H1 (cell line): Measurements from ENCODE around the gene EIF2A. TPM values are rescaled to one million over a fixed set of nuclear protein-coding genes. Genes with fewer than 3 reads are reported as not detected.

Experiments
- CTCF ChIA-PET: fragments of 300-600 bp; sonication (Branson Sonifier 250); formaldehyde crosslinking; loops from one replicate; lab custom pipeline; 2021; ENCODE audit not compliant: partially characterized antibody; lab: Charles Lee
- POLR2A ChIA-PET: fragments of 300-600 bp; sonication (Branson Sonifier 250); formaldehyde crosslinking; loops from one replicate; lab custom pipeline; 2021; ENCODE audit warnings: inconsistent platforms; ENCODE audit not compliant: partially characterized antibody; lab: Charles Lee
- DNase-seq, 2 experiments: peaks; one replicate each; pipeline versions ENCODE4 v3.0.0 to v3.0.0-alpha.2; 2010 to 2022; ENCODE audit warnings: low spot score in 2 of 2, low read depth in 1 of 2, mixed read lengths in 1 of 2
- FAIRE-seq: peaks from 2 replicates; lab custom pipeline; 2011; peaks lifted over from hg19 to GRCh38; lab: Jason Lieb, UNC
- H2AFZ ChIP-seq: 2 replicates; pipeline ENCODE4 v1.8.1; 2012; ENCODE audit warnings: low read length, inconsistent platforms
- H2AK5ac ChIP-seq: 2 replicates; pipeline ENCODE4 v1.6.1; 2013; ENCODE audit warnings: low read depth, low read length
- H2BK120ac ChIP-seq: replicated peaks from 2 replicates; pipeline ENCODE3; 2013; ENCODE audit warnings: low read depth, low read length, inconsistent platforms
- H2BK12ac ChIP-seq: 2 replicates; pipeline ENCODE4 v1.6.1; 2013; ENCODE audit warnings: low read depth, low read length
- H2BK15ac ChIP-seq: 2 replicates; pipeline ENCODE4 v1.6.1; 2013; ENCODE audit warnings: low read length
- H2BK20ac ChIP-seq: 2 replicates; pipeline ENCODE4 v1.6.1; 2013; ENCODE audit warnings: low read length
- H2BK5ac ChIP-seq: 2 replicates; pipeline ENCODE4 v1.6.1; 2013; ENCODE audit warnings: low read depth, low read length
- H3K14ac ChIP-seq: 2 replicates; pipeline ENCODE4 v1.6.1; 2013; ENCODE audit warnings: inconsistent platforms; ENCODE audit not compliant: insufficient read length
- H3K18ac ChIP-seq: 2 replicates; pipeline ENCODE4 v1.6.1; 2013; ENCODE audit warnings: low read length; ENCODE audit errors: extremely low read depth
- H3K23ac ChIP-seq: 2 replicates; pipeline ENCODE4 v1.6.1; 2013; ENCODE audit warnings: inconsistent platforms; ENCODE audit not compliant: insufficient read length
- H3K23me2 ChIP-seq: 2 replicates; pipeline ENCODE4 v1.6.1; 2013; ENCODE audit warnings: low read depth, low read length
- H3K27ac ChIP-seq: 2 replicates; pipeline ENCODE4 v1.6.1; 2011; ENCODE audit warnings: low read depth, low read length, inconsistent platforms
- H3K27me3 ChIP-seq, 4 experiments: replicated peaks in 1 of 4; 1 replicate in 1 of 4; 2 replicates in 3 of 4; pipeline versions ENCODE4 v1.6.1 to v1.8.1; 2011 to 2013; ENCODE audit warnings: low read length in 3 of 4, mild to moderate bottlenecking in 3 of 4, inconsistent platforms in 2 of 4, mixed read lengths in 2 of 4, moderate library complexity in 1 of 4; ENCODE audit not compliant: control insufficient read depth in 3 of 4, insufficient read depth in 3 of 4; ENCODE audit errors: extremely low read depth in 1 of 4
- H3K36me3 ChIP-seq, 4 experiments: 2 replicates each; pipeline versions ENCODE4 v1.6.1 to v1.8.1; 2011 to 2013; ENCODE audit warnings: mild to moderate bottlenecking in 4 of 4, low read length in 3 of 4, moderate library complexity in 2 of 4, control low read depth in 1 of 4, inconsistent platforms in 1 of 4; ENCODE audit not compliant: insufficient read depth in 4 of 4, control insufficient read depth in 2 of 4
- H3K4ac ChIP-seq: replicated peaks from 2 replicates; pipeline ENCODE3; 2013; ENCODE audit warnings: low read length, low read depth, mixed read lengths, inconsistent platforms; ENCODE audit not compliant: insufficient read length
- H3K4me1 ChIP-seq, 4 experiments: replicated peaks in 1 of 4; 1 replicate in 1 of 4; 2 replicates in 3 of 4; pipeline versions ENCODE4 v1.6.1 to v1.8.1; 2011 to 2013; ENCODE audit warnings: low read length in 3 of 4, inconsistent platforms in 2 of 4, mixed read lengths in 1 of 4; ENCODE audit not compliant: insufficient read depth in 4 of 4, control insufficient read depth in 3 of 4
- H3K4me2 ChIP-seq, 2 experiments: 2 replicates each; pipeline versions ENCODE4 v1.6.1 to v1.8.1; 2011 to 2013; ENCODE audit warnings: low read depth in 2 of 2, low read length in 2 of 2, control low read depth in 1 of 2, inconsistent platforms in 1 of 2, mild to moderate bottlenecking in 1 of 2; ENCODE audit not compliant: insufficient read depth in 1 of 2
- H3K4me3 ChIP-seq, 4 experiments: fragments of 200-600, 300-600 bp in 1 of 4; sonication (generic), shearing (Covaris generic), sonication (Bioruptor Twin) in 1 of 4; 2 replicates each; pipeline versions ENCODE4 v1.5.1 to v1.8.1; 2011 to 2016; ENCODE audit warnings: low read length in 4 of 4, low read depth in 3 of 4, control low read depth in 2 of 4, inconsistent platforms in 2 of 4, mild to moderate bottlenecking in 2 of 4, mixed read lengths in 1 of 4, moderate library complexity in 1 of 4; ENCODE audit not compliant: insufficient read depth in 2 of 4; ENCODE audit errors: extremely low read depth in 1 of 4
- H3K56ac ChIP-seq: replicated peaks from 2 replicates; pipeline ENCODE3; 2013; ENCODE audit warnings: low read depth, mild to moderate bottlenecking, mixed read lengths, low read length, inconsistent platforms; ENCODE audit not compliant: insufficient read length
- H3K79me1 ChIP-seq: 2 replicates; pipeline ENCODE4 v1.6.1; 2013; ENCODE audit warnings: low read depth, low read length, control low read depth
- H3K79me2 ChIP-seq, 2 experiments: 2 replicates each; pipeline versions ENCODE4 v1.6.1 to v1.8.1; 2012 to 2013; ENCODE audit warnings: low read length in 2 of 2, mild to moderate bottlenecking in 2 of 2, inconsistent platforms in 1 of 2; ENCODE audit not compliant: insufficient read depth in 2 of 2, control insufficient read depth in 1 of 2
- H3K9ac ChIP-seq, 4 experiments: replicated peaks in 1 of 4; 1 replicate in 1 of 4; 2 replicates in 3 of 4; pipeline versions ENCODE4 v1.6.1 to v1.8.1; 2011 to 2013; ENCODE audit warnings: low read depth in 3 of 4, low read length in 3 of 4, control low read depth in 2 of 4, mild to moderate bottlenecking in 2 of 4, moderate library complexity in 2 of 4, inconsistent platforms in 1 of 4; ENCODE audit errors: extremely low read depth in 1 of 4
- H3K9me3 ChIP-seq, 2 experiments: 2 replicates each; pipeline versions ENCODE4 v1.6.1 to v1.8.1; 2012 to 2013; ENCODE audit warnings: mild to moderate bottlenecking in 2 of 2, moderate library complexity in 2 of 2, control low read depth in 1 of 2, inconsistent platforms in 1 of 2, low read depth in 1 of 2, low read length in 1 of 2, mixed read lengths in 1 of 2; ENCODE audit not compliant: insufficient read depth in 2 of 2
- H4K20me1 ChIP-seq, 2 experiments: replicated peaks in 1 of 2; 2 replicates each; pipeline versions ENCODE3 to v1.8.1; 2011 to 2013; ENCODE audit warnings: inconsistent platforms in 2 of 2, low read length in 2 of 2, mild to moderate bottlenecking in 1 of 2; ENCODE audit not compliant: insufficient read depth in 2 of 2, control insufficient read depth in 1 of 2
- H4K5ac ChIP-seq: 2 replicates; pipeline ENCODE4 v1.6.1; 2013; ENCODE audit warnings: low read length, low read depth, mixed read lengths, inconsistent platforms; ENCODE audit not compliant: insufficient read length
- H4K8ac ChIP-seq: 2 replicates; pipeline ENCODE4 v1.8.0; 2013; ENCODE audit warnings: mild to moderate bottlenecking, moderate library complexity, low read length, inconsistent platforms; ENCODE audit not compliant: insufficient read depth; ENCODE audit errors: extremely low read depth
- H4K91ac ChIP-seq: replicated peaks from 2 replicates; pipeline ENCODE3; 2013; ENCODE audit warnings: low read length, mixed read lengths, inconsistent platforms; ENCODE audit not compliant: insufficient read length
- ASH2L ChIP-seq: fragments of 200-600, 300-600 bp; sonication (generic); IDR thresholded peaks from one replicate; pipeline ENCODE4 v1.7.1; 2017; ENCODE audit warnings: low read length
- BCL11A ChIP-seq, 2 experiments: IDR thresholded peaks; one replicate each; pipeline ENCODE4 v1.6.1; 2011; ENCODE audit warnings: low read depth in 2 of 2, low read length in 2 of 2, mild to moderate bottlenecking in 2 of 2
- BRCA1 ChIP-seq: IDR thresholded peaks from 2 replicates; pipeline ENCODE4 v1.6.1; 2012; ENCODE audit warnings: low read depth, low read length, improper control_type of control experiment
- CEBPB ChIP-seq: IDR thresholded peaks from 2 replicates; pipeline ENCODE4 v1.6.1; 2012; ENCODE audit warnings: low read depth, low read length
- CTBP2 ChIP-seq: IDR thresholded peaks from 2 replicates; pipeline ENCODE4 v1.7.0; 2011; ENCODE audit warnings: borderline replicate concordance, mild to moderate bottlenecking, moderate library complexity, mixed read lengths, low read length; ENCODE audit not compliant: insufficient read depth, insufficient read length
- EZH2 ChIP-seq: fragments of 200-600 bp; sonication (generic); IDR thresholded peaks from 2 replicates; pipeline ENCODE4 v1.7.1; 2012; ENCODE audit warnings: low read depth, mild to moderate bottlenecking, moderate library complexity, low read length, inconsistent platforms; ENCODE audit not compliant: severe bottlenecking
- HDAC6 ChIP-seq: IDR thresholded peaks from one replicate; pipeline ENCODE4 v1.7.1; 2012; ENCODE audit warnings: low read depth, mild to moderate bottlenecking, inconsistent platforms, low read length, moderate library complexity
- KDM1A ChIP-seq: fragments of 200-600, 300-600 bp; sonication (generic); IDR thresholded peaks from 2 replicates; pipeline ENCODE4 v1.7.1; 2016; ENCODE audit warnings: mild to moderate bottlenecking, low read length, borderline replicate concordance
- MAX ChIP-seq: IDR thresholded peaks from 2 replicates; pipeline ENCODE4 v1.6.1; 2012; ENCODE audit warnings: inconsistent platforms
- SP2 ChIP-seq: IDR thresholded peaks from 2 replicates; pipeline ENCODE4 v1.6.1; 2012; ENCODE audit warnings: mild to moderate bottlenecking, low read length, inconsistent platforms
- SUZ12 ChIP-seq: fragments of 200-600 bp; sonication (generic); IDR thresholded peaks from 2 replicates; pipeline ENCODE4 v1.6.1; 2012; ENCODE audit warnings: mild to moderate bottlenecking, inconsistent platforms, low read length, moderate library complexity, mixed read lengths
- USF2 ChIP-seq: IDR thresholded peaks from 2 replicates; pipeline ENCODE4 v1.6.1; 2011; ENCODE audit warnings: low read length, improper control_type of control experiment
- WGBS, 2 experiments: shearing (Covaris generic) in 1 of 2; methylation state at CpG; one replicate each; pipeline versions ENCODE4 v1.1.6 to v1.1.7; 2013 to 2015; ENCODE audit warnings: low lambda C conversion rate in 2 of 2, mixed read lengths in 2 of 2, inconsistent platforms in 1 of 2, low coverage in 1 of 2, missing lambda C conversion rate in 1 of 2; ENCODE audit not compliant: insufficient replicate concordance in 2 of 2, insufficient coverage in 1 of 2, insufficient read length in 1 of 2; ENCODE audit errors: extremely low coverage in 1 of 2, missing lambda C conversion rate in 1 of 2; 5-methylcytosine and 5-hydroxymethylcytosine counted together
- polyA plus RNA-seq, 7 experiments: library from polyadenylated mRNA; depleted of rRNA in 3 of 7; stranded (reverse) in 5 of 7; unstranded in 2 of 7; fragments of >200 nt in 5 of 7; fragments of 200-250 nt in 2 of 7; gene quantifications; 1 replicate in 5 of 7; 2 replicates in 1 of 7; 4 replicates in 1 of 7; pipeline versions ENCODE4 v1.2.1 to v1.2.3, GENCODE V29; 2011 to 2013; ENCODE audit warnings: missing spikeins in 2 of 7, mixed read lengths in 2 of 7
- total RNA-seq: library from RNA; stranded (reverse); fragmentation: NEBNext Ultra II Directional; extraction: Animal tissue kit (Norgen Biotek cat#: 25700); gene quantifications from 2 replicates; pipeline ENCODE4 v1.2.1, GENCODE V29; 2021
- TF ChIP-seq, protein P1 (sequence below): IDR thresholded peaks from 2 replicates; pipeline ENCODE4 v1.6.1; 2012; ENCODE audit warnings: inconsistent platforms

Gene EIF2A
- total and polyA plus RNA-seq, 2 of the 8 experiments (the other 6 are each of a cell fraction or from before 2014, with no cell fraction given) = 59.3 to 91.6 TPM

DNA sequence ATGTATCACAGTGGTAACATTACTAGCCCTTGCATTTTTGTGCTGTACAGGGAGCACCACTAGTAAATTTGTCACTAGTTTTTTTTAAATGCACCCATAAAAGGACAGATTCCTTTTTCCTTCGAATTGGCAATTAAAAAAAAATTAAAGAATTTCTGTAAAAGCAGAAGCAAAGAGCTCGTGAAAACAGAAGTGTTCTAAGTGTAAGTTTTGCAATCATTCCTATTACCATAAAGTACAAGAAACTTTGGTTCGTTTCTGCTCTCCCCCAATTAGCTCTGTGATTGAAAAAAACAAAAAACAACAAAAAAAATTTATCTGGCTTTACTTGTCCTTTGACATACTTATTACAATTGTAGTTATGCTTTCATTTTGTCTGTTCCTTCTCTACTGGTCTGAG, 5.6 kb upstream of the EIF2A start:
- CTCF ChIA-PET = no interaction called here
- TF ChIP-seq ASH2L (no peak), SUZ12 (no peak), SP2 (no peak), HDAC6 (no peak), BRCA1 (no peak), KDM1A (no peak), CEBPB (no peak), CTBP2 (no peak), EZH2 (no peak), USF2 (no peak), MAX (no peak), BCL11A (IDR thresholded peaks at IDR 0.05; ENCODE audit: low read depth in 2 of 2, low read length in 2 of 2) (no peak)
- TF ChIP-seq, protein P1, sequence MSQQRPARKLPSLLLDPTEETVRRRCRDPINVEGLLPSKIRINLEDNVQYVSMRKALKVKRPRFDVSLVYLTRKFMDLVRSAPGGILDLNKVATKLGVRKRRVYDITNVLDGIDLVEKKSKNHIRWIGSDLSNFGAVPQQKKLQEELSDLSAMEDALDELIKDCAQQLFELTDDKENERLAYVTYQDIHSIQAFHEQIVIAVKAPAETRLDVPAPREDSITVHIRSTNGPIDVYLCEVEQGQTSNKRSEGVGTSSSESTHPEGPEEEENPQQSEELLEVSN = no peak
- FAIRE-seq (no peak), DNase-seq (no peak)
- Histone ChIP-seq H3K4me2 (no peak overlapping the region), H3K27me3 (no peaks in the 10 kb centered on the region), H3K27ac (no peak overlapping the region), H3K18ac (no peak overlapping the region), H2BK15ac (no peak overlapping the region), H3K23me2 (no peaks in the 10 kb centered on the region; the same call in 1 of the 2 replicates), H3K4me3 (no peak overlapping the region), H2BK20ac (no peak overlapping the region), H3K4me1 (no peaks in the 10 kb centered on the region), H2BK120ac (no peak overlapping the region), H3K56ac (no peak overlapping the region), H3K14ac (no peak overlapping the region), H3K36me3 (peaks cover 4 to 36% (median 12%) of the 10 kb centered on the region in 4 experiments; a peak in 6 of 8 replicates), H2BK5ac (no peak overlapping the region), H2BK12ac (no peak overlapping the region), H4K8ac (no peak overlapping the region), H3K79me1 (no peaks in the 10 kb centered on the region; the same call in 1 of the 2 replicates), H2AFZ (no peak overlapping the region), H3K9me3 (no peaks in the 10 kb centered on the region), H2AK5ac (no peak overlapping the region), H4K20me1 (peaks cover 3% of the 10 kb centered on the region in 2 experiments), H3K23ac (no peak overlapping the region), H4K91ac (no peak overlapping the region), H3K9ac (no peak overlapping the region), H4K5ac (no peak overlapping the region), H3K4ac (no peak overlapping the region), H3K79me2 (peaks cover 0 to 40% of the 10 kb centered on the region in 2 experiments; a peak in 3 of 4 replicates)
- 93% methylated on average over 3 of the region's 3 CpGs; no CpG with 5 or more reads in 1 of the 2 experiments for WGBS, 2 experiments
- POLR2A ChIA-PET = no interaction called here
